Cardiac fibroblast (primary cell): ENCODE measurements around the gene CFAP46.

Experiments used
- DNase-seq, 2 donors: peaks; one replicate each; pipeline versions ENCODE4 v3.0.0 to v3.0.0-alpha.2; 2010; ENCODE audit warnings: low read depth in 2 of 2
- H3K4me3 ChIP-seq, 2 donors: replicated peaks in 1 of 2; 1 replicate in 1 of 2; 2 replicates in 1 of 2; pipeline ENCODE4 v1.5.1; 2011; ENCODE audit warnings: low read depth in 2 of 2, low read length in 2 of 2, mild to moderate bottlenecking in 2 of 2, moderate library complexity in 1 of 2
- CTCF ChIP-seq: IDR thresholded peaks from one replicate; pipeline ENCODE4 v1.5.1; 2011; ENCODE audit warnings: low read depth, mild to moderate bottlenecking, low read length, inconsistent platforms

CFAP46 gene

GRCh38 chr10:132911786-132912097, 30.6 kb downstream of the CFAP46 start:
- peak in 1 of 2 donors; percentile 15 for DNase-seq
- TF ChIP-seq CTCF, result no peak
- H3K4me3 ChIP-seq, result no peak overlapping the region

DNA sequence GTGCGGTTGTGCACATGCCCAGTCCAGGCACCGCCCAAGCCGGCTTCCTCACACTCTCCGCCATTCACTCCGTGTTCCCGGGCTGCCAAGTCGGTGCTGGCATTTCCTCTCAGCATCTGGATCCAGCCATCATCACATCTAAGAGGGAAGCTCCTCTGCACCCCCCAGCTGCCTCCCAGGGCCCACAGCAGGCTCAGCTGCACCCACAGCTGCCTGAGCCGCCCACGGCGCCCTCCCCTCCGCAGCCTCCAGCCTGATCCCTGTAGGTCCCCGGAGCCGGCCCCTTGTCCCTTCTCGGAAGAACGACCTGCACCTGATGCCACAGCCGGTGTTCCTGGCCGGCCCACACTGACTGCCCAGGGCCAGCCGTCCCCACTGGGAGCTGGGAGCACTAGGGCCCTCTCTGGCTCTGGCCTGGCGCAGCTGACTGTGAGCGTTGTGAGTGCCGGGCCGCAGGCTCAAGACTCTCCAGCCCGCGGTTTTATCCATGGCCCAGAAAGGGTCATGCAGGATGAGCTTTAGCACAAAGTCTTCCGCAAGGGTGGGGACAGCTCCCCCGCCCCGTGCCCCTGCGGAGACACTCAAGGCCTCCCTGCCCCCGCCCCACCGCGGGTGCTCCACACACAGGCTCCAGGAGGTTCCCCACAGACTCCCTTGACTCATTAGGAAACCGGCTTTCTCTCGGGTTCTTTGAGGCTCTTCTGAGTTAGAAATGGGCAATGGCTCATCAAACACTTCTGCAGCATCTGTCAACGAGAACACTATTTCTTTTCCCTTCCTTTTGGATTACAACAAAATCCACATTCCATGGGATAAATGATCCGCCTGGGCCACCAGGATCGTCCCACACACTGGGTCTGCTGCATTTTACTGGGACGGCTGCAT, 31.2 kb downstream of the CFAP46 start:
- DNase-seq, result no peak
- H3K4me3 ChIP-seq, result no peak overlapping the region

GRCh38 chr10:132910186-132910880, 32.0 kb downstream of the CFAP46 start:
- no peak for TF ChIP-seq CTCF
- DNase-seq, result no peak

More for the DNA sequence above, 31.2 kb downstream of the CFAP46 start:
- TF ChIP-seq CTCF, result no peak

DNA sequence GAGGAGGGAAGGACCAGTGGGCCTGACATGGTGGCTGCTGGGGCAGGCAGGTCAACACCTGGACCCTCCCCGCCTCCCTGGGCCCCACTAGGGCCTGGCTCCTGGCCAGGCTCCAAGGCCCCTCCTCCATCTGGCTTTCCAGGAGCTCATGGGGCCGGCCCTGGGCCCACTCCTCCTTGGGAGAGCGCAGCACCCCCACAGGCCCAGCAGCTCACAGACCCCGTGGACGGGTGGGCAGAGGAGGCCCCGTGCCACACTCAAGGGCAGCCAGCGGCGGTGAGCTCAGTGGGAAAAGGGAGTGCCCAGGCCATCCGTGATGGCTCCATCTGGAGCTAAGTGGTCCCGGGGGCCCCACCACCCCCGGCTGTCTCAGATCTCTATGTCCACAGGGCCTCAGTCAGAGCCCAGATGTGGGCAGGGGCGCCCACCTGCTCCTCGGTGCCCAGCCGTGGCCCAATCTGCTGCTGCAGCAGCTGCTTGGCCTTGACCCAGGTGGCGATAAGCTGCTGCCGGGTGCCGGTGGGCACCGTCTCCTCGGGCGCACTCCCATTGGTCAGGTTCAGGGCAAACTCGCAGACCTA, 32.8 kb downstream of the CFAP46 start:
- DNase-seq, result no peak
- no peak for TF ChIP-seq CTCF
- no peak overlapping the region for H3K4me3 ChIP-seq

More at GRCh38 chr10:132910186-132910880, 32.0 kb downstream of the CFAP46 start:
- no peak overlapping the region for H3K4me3 ChIP-seq

- H3K4me3 ChIP-seq, result no peak overlapping the region
- TF ChIP-seq CTCF, result no peak
- DNase-seq, result no peak
Observed at GRCh38 chr10:132908621-132909295, 33.6 kb downstream of the CFAP46 start.

DNA sequence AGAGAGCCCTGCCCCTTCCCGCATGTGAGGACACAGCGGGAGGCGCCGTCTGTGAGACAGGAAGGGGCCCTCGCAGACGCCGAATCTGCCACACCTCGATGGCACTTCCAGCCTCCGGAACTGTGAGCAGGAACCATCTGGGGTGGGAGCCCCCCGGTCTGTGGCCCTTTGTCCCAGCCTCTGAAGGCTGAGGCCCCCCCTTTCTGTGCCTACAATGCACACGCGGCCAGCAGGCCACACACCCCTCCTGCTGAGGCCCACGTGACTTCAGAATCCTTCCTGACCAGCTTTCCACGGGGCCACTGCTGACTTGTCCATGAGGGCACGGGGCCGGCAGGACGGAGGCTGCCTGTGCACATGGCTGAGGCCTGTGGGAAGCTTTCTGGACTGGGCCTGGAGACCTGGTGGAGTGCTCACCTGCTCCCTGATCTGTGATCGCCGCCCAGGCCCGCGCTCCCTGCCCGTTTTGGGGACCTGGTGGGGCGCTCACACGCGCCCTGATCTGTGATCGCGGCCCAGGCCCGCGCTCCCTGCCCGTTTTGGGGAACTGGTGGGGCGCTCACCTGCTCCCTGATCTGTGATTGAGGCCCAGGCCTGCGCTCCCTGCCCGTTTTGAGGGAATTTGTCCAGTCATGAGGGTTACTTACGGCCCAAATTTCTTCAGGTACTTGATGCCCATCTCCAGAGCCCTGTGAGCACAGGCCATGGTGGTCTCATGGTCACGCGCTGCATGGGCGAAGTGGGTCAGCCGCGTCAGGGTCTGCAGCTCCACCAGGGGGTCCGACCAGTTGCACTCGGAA, 34.3 kb downstream of the CFAP46 start:
- DNase-seq, result no peak
- no peak for TF ChIP-seq CTCF
- H3K4me3 ChIP-seq, result no peak overlapping the region
